ENCODE measurements around the gene ASGR1.

The ASGR1 gene

GRCh38 chr17:7123844-7124243 lies 55.3 kb downstream of the ASGR1 start:
- TF ChIP-seq, protein P1, sequence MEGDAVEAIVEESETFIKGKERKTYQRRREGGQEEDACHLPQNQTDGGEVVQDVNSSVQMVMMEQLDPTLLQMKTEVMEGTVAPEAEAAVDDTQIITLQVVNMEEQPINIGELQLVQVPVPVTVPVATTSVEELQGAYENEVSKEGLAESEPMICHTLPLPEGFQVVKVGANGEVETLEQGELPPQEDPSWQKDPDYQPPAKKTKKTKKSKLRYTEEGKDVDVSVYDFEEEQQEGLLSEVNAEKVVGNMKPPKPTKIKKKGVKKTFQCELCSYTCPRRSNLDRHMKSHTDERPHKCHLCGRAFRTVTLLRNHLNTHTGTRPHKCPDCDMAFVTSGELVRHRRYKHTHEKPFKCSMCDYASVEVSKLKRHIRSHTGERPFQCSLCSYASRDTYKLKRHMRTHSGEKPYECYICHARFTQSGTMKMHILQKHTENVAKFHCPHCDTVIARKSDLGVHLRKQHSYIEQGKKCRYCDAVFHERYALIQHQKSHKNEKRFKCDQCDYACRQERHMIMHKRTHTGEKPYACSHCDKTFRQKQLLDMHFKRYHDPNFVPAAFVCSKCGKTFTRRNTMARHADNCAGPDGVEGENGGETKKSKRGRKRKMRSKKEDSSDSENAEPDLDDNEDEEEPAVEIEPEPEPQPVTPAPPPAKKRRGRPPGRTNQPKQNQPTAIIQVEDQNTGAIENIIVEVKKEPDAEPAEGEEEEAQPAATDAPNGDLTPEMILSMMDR (IDR thresholded peaks at IDR 0.05): no peak
- TF ChIP-seq ZFX (IDR thresholded peaks at IDR 0.05; ENCODE audit: borderline replicate concordance): no peak
- no peak overlapping the region for H3K27ac ChIP-seq

Measured in 22Rv1 (cell line).